NCI-H1092 treated with DMSO at 0.1 percent for 48 hours (cell line): ENCODE measurements around the gene TJP3.

Experiments used
- DNase-seq: peaks from one replicate; lab custom pipeline; 2025; lab: John Stamatoyannopoulos, UW

Gene TJP3

DNA sequence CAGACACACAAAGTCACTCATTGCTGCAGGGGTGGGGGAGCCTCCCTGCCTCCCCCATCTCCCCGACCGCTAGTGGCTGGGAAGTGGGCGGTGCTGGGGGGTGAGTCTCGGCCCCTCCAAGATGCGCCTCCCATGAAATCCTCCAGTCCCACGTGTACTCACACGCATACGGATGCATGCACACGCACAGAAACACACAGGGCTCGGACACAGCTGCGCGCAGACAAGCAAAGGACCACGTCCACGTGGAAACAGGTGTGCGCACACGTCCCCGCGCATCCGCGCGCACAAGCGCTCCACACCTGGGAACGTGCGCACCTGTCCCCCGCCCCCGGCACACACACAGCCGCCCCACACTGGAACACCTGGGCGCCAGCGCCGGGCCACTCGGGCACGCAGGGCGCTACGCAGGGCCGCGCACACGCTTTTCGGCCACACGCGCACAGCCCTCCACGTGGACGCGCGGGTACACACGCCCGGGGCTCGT, 77.3 kb downstream of the TJP3 start:
- no peak for DNase-seq

DNA sequence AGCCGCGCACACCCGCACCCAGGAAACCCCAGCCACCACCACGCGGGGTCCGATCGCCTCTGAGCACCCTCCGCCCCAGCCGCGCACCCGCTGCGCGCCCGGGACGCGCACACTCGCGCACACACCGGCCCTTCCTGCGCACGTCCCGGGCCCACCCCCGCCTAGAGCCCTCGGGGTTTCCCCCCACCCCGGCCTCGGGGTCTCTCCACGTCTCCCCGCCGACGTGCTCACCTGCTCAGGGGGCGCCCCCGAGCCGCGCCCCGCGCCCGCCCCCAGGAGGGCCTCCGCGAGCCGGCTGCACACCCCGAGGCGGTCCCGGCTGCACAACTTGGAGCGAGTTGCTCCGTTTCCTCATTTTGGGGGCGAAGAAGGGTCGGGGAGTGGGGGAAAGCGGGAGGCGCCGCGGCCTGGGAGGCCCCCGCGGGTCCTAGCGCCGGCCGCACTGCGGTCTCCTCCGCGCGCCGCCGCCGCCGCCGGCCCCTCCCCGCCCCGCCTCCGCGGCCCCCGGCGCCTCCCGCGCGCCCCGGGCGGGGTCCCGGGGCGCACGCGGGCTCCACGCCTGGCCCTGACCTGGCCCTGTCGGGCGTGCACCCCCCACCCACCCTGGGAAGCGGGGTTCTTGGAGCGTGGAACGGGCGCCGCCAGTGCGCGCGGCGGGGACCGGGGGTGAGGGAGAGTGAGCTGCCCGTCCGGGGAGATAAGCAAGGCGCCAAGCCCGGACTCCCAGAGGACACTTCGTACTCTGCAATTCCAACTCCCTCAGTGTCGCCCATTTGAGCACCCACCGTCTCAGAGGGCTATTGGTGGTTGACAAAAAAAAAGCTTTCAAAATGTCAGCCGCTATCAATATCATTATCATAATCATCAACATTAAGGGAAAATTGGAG, 78.0 kb downstream of the TJP3 start, which contains the start of gene MATK:
Gene MATK (minus strand): TSS at position 444 of the 887 bp plus-strand sequence. CDS start 1,246 bp downstream, outside the sequence.
- no peak for DNase-seq

DNA sequence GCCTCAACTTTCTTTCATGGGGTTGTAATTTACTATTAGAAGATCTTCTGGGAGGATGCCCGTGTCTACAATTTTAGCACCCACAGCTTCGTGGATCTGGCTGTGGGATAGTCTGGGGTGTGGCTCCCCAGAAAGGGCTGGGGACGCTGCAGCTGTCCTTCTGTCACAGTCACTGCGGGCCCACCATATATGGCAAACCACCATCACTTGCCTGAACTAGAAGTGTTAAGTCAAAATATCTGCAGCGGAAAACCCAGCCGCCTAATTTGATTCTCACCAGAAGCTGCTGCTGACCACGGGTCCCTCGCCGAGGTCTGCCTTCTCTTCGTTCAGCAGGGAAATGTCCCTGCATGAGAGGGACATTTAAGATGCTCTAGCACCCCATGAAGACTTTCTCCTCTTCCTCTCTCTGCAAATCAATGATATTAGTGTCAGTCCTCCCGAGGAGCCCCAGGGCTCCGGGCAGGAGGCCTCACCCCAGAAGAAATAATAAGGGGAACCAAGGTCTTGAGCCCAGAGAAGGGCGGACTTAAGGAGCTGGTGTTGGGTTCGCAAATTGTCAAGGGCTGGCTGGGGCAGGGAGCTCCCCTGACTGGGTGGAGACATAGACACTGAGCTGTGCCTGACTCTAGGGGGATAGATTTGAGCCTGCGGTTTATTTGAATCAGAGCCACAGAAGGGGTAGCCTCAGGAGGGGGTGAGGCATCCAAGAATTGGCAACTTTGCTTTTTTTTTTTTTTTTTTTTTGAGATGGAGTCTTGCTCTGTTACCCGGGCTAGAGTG, 81.0 kb downstream of the TJP3 start:
- no peak for DNase-seq

DNA sequence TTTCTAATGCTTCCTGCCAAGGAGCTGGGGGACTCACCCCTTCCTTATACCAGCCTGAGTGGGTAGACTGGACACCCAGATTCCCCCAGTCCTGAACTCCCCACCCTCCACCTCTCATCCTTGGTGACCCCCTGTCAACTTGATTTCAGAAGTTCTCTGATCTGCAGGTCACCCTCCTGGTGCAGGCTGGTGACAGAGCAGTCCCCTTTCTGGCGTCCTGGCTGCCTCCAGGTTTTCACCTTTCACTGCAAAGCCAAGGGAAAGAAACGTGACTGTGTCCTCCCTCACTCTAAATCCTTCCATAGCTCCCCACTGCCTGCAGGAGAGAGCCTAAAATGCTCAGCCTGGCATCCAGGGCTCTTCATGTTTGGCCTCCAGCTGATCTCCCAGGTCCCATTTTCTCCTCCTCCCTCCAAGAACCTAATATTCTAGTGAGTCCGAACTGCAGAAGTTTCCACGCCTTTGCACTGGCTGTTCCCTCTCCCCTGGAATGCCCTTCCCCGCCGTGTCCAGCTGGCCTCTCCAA, 82.1 kb downstream of the TJP3 start:
- DNase-seq = no peak

DNA sequence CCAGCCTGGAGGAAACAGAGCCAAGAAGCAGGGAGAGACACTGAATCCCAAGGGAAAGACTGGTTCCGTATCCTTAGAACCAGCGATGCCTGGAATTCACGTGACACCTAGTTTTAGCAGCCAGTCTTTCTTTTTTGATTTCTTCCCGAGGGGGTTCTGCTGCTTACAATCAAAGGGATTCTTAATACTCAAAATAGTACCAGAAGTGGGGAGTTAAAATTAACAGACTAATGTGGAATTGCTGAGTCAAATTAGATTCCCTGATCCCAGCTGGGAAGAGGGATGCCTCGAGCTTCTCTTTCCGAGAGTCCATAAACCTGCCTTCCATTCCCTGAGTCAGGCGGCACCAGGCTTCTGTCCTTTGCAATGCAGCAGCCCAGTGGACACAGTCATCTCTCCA, 82.8 kb downstream of the TJP3 start:
- no peak for DNase-seq

DNA sequence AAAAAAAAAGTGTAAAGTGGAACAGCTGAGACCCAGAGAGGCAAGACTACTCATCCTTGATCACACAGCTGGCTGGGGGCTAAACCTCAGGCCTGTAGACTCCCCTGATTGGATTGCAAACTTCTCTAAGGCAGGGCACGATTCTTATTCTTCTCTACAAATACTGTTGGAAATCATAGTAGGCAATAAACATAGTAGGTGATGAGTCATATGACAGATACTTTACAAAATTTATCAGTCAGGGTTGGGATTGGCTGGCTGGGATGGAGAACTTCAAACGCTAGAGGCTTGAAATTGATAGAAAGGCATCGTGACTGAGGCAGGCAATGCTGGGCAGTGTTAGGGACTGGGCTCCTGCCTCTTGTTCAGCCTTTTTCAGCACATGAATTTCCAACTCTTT, 83.9 kb downstream of the TJP3 start:
- no peak for DNase-seq

DNA sequence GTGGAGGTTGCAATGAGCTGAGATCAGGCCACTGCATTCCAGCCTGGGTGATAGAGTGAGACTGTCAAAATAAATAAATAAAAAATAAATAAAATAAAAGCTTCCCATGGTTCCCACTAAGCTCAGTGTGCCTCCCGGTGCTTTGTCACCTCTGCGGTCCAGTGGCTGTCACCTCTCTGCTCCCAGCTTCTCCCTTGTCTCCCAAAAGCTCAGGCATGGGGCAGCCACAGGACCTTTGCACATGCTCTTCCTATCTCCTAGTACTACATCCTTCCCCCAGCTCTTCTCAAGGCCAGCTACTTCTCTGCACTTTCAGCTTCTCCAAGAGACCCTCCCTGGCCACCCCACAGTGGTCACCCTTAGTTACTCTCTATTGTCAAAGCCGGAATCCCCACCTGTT, 85.6 kb downstream of the TJP3 start:
- no peak for DNase-seq

DNA sequence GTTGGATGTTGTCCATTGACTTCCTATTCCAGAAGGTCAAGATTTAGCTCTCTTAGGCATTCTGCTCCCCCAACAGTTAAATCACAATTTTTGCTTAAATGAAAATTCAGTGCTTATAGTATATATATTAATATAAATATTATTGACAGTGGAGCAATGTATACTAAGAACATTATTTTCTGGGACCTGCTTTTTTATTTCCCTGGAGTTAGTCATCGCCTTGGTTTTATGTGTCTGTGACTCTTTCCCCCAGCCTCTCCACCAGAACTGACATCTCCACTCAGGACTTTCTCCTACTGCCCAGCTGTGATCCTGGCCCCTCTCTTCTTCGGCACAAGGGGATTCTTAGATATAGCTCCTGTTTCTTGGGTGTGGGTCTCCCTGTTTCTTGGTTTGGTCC, 88.2 kb downstream of the TJP3 start:
- no peak for DNase-seq

DNA sequence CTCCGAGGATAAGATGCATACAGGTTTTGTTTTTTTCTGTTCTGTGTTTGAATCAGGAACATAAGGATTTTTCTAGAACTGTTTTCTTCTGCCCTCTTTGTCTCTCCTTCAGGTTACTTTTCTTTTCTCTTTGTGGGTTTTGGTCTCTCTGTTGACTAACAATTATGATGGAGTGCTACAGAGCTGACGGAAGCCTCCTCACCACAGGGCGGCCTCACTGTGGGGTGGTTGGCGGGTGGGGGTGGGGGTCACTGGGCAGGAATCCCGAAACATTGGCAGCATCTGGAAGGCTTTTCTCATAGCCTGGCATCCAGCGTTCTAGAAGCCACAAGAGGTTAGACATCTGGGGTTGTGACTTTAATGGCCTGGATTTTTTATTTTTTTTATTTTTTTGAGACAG, 90.0 kb downstream of the TJP3 start:
- no peak for DNase-seq
